NAMALWA (cell line): Measurements from ENCODE around the gene HDAC4.

ENCODE experiments used
- DNase-seq: peaks from one replicate; pipeline ENCODE4 v3.0.0-alpha.2; 2015; ENCODE audit warnings: low spot score

Gene HDAC4

DNA sequence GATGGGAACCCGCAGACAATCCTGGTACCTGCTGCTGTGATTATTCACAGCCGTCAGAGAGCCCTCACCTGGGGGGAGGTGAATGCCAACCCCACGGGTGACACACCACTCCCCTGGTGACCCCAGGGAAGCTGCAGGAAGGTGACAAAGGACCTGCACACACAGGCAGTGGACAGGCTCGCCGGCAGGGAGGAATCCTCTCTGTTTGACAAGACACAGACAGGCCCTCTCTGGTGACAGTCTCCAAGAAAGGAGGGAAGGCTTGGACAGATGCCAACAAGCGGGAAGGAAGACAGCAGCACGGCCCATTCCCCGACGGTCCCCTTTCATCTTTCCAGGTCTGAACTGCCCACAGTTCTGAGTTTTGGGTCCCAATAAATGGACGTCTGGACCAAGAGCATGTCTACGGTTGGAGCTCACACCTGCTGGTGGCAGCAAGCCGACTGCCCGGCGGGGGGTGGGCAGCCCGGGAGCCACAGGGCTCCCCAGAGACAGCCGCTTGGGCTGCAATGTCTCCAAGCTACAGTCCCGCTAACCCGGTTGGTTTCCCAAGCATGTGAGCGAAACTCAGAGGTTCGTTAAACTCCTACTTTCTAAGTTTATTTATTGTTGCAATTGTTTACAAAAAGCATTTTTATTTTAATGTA lies 31.8 kb downstream of the HDAC4 start:
- DNase-seq: peak; percentile 41

DNA sequence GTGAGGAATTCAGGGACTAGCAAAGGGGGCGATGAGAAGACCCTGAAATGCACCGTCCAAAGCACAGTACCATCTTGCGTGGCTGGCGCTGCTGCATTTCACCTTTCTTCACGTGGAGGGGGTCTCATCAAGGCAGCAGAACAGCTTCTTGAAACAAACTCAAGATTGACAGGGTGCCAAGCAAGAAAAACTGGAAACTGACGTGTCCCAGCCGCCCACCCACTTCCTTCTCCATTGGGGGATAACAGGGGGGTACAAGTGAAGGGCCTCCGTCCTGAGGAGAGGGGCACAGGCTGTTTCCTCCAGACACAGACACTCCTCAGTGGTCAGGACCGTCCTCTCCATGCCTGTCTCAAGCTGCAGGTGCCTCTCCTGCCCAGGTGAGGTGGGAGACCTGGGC lies 32.5 kb downstream of the HDAC4 start:
- no peak for DNase-seq

DNA sequence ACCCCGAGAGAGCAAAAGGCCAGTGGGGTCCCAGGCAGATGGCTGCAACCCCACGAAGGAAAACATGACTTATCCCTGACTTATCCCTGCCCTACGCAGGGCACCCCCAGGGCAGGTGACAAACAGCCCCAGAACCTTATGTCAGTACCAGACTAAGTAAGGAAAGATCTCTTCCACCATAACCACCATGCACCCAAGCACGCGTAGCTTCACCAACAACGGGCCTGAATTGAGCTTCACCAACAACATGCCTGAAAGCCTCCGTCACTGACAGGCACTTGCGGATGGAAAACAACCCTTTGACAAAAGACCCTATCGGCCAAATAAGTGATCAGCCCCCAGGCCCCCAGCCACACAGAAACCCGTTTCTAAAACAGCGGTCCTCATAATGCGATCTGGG lies 34.1 kb downstream of the HDAC4 start:
- DNase-seq: no peak

DNA sequence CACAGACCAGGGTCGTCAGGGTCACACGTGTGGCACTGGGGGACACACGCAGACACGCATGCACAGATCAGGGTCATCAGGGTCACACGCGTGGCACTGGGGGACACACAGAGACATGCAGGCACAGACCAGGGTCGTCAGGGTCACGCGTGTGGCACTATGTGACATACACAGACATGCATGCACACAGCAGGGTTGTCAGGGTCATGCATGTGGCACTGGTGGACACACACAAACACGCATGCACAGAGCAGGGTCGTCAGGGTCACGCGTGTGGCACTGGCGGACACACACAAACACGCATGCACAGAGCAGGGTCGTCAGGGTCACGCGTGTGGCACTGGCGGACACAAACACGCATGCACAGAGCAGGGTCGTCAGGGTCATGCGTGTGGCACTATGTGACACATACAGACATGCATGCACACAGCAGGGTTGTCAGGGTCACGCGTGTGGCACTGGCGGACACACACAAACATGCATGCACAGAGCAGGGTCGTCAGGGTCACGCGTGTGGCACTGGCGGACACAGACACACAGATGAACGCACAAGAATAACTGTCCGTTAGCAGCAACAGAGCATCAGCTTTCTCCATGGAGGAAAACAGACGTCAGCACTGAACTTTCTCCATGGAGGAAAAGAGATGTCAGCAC lies 34.9 kb downstream of the HDAC4 start:
- DNase-seq: no peak

DNA sequence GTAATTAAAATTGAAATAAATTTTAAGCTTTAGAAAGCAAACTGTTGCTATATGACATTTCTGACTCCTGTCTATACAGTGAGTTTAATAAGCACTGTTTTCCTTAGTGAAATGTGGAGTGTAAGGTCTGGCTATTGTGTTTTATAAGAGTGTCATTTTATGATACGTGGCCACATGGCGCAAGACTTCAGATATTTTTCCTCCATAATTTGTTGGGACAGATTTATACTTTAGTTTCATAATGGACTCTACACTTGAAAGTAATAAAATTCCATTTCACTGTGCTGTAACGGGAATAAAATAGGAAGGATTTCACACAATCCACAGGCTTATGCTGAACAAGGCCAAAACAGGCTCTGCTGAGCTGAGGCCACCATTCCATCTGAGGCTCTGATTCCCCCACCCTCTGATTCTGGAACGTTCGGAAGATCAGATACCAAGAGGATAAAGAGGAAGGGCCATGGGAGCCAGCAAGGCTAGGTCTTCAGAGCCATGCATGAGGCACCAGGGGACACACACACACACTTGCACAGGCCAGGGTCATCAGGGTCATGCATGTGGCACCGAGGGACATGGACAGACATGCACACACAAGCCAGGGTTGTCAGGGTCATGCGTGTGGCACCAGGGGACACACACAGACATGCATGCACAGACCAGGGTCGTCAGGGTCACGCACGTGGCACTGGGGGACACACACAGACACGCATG lies 35.6 kb downstream of the HDAC4 start:
- DNase-seq: no peak

DNA sequence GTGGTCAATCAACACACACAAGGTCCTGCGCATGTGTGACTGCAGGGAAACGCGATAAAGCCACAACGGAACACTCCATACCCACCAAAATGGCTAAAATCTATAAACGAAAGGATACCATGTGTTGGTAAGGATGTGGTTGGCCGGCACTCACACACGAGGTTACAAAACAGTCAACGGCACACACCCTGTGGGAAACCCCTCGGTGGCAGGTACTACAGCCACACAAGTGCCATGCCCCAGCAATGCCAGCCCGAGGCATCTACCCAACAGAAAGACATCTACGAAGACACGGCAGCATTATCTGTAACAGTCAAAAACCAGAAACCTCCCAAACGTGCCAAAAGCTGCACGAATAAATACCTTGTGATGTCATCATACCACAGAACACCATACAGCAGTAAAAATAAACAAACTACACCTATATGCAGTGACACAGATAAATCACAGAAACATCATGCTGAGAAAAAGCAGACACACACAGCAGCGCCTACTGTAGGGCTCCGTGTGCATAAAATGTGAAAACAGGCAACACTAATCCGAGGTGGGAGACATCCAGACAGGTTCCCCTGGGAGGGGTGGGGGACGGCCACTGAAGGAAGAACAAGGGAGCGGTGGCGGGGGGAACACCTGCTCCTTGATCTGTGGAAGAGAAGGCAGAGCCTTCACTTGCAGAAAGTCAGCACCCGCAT lies 36.7 kb downstream of the HDAC4 start:
- no peak for DNase-seq

DNA sequence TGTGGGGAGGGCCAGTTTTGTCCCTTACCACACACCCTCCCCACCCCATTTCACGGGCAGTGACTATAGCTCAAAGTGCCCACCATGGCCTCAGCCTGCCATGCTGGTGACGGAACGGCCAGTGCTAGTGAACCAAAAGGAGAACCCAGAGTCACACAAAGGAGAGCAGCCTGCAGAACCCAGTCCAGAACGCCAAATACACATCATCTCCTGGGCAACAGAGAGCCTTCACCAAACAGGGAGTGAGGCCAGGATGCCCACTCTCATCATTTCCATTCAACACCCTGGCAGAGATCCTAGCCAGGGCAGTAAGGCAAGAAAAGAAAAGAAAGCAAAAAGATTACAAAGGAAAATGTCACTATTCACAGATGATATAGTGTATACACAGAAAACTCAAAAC lies 38.3 kb downstream of the HDAC4 start:
- no peak for DNase-seq

DNA sequence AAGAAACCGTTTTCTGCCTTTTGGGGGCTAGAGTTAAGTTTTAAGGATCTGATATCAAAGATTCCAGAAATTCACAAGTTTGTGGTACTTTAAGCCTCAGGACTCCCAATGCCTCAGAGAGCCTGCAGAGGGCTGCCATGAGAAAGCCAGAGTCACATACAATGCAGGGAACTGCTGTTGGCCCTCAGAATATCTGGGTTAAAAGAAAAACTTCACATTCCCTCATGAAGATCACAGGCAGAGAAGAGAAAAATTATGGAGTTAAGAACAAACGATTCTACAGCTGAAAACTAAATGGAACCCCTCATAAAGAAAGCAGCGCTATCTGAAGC lies 39.5 kb downstream of the HDAC4 start:
- no peak for DNase-seq

DNA sequence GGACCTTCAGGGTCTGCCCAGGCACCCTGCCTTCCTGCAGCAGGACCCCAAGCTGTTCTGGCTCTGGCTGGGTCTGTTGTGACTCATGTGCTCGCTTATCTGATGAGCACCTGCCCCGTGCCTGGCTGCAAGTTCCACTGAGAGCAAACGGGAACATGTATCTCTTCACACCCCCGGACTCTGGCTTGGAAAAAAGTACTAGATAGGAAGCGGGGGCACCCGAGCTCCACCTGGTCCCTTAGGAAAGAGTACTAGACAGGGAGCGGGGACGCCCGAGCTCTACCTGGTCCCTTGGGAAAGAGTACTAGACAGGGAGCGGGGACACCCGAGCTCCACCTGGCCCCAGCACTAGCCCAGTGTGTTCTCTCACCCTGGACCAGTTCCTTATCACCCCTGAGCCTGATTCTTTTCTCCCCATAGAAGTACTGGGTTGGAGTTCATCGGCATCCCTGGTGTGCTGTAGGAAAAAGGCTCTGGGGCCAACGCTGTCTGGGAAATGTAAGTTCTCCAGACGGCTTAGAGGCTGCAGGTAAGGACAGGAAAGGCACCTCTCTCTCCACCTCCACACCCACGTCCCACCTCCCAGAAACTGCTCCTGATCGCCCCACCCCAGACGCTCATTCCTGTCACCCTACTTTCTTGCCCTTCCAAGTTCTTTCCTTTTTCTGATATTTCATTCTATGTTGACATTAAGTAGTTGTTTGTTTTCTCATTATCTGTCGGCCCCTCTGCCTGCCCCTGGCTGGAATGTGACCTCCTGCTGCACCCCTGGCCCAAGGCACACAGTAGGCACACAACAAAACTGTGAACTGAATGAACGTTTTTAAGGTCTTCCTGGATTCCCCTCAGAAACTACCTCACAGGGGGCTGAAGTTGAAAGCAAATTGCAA lies 40.2 kb downstream of the HDAC4 start:
- DNase-seq: no peak

DNA sequence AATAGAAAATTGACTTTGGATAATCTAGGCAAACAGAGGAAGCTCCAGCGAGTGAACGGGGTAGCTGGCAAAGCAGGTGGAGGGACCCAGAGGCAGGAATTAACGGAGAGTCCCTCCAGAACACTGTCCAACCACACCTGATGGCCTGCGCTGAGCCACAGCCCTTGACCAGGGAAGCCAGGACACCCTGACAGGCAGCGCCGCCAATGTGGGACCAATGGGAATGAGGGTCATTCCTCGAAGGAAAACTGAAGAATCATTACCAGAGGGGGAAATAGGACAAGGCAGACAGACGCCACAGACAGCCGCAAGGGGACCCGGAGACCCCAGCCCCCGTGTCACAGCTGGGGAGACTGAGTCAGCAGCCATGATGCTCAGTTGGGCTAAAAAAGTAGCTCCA lies 40.8 kb downstream of the HDAC4 start:
- DNase-seq: no peak

DNA sequence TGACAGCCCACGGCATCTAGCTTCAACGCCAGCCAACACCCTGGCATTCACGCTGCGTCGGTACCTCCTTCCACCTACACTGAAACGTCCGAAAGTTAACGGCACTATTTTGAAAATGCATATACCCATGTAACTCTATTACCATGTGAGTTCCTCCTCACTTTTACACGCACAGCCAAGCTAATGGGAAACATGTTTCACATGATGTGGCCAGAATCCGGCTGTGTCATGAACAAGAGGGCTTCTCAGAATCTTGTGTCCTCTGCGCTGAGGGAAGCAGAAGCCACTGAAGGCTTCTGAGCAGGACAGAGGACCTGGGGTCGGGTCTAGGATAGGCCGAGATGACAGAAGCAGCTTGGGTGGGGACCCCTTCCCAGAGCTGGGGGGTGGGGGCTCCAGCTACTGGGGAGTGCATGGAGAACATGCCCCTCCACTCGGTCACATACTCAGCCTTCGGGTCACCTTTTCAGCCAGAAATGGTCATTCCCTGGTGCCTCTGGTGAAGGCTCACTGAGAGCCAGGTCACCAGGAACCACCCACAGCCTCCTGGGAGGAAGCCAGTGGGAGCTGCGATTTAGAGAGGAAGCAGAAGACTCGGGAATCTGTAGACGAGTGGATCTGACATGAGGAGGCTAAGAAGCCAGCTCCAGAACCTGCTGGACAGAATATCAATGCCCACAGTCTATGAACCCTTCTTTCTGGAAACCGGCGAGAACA lies 41.5 kb downstream of the HDAC4 start:
- no peak for DNase-seq

DNA sequence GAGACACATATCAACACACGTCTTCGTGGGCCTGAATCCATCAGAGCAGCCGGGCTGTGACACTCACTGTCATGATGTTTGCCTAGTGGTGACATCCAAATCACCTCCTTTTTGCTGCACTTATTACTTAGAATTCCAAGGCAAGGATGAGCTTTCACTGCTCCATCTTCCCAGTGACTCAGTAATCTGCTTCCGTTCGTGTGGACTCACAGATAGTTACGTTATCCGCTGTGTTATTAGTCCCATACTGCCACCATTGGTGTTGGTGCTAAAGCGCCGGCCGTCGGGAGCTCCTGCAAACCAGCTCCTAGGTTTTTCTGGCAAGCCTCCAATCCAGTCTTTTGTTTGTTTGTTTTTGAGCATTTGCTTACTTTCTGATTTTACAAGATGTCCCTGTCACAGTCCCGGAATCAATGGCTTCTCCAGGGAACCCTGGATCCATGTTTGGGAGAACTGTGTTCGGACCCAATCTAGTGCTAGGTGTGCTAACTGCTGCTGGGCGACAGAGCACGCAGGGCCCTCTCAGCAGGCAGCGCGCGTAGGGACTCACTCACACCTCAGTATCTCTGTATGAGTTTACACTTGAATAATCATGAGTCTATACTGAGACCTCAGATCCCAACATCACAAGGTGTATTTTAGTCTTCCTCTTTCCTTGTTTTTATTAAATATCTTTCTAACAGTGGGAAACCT lies 42.6 kb downstream of the HDAC4 start:
- no peak for DNase-seq

DNA sequence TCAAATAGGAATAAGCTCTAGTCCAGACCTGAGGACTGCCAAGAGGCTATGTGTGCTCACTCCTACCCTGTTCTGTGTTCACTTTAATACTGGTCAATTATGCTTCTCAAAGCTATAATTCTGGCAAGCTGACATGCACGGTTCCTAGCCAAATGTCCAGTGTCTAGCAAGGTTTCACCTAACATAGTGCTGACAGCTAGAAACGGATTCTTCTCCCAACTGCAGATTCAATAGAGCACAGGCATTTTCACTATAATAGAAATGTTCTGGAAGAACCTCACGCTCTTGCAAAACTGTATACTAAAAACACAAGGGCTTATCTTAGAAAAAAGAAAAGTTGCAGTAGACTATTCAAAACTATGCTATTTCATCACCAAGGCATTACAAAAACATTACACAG lies 45.1 kb downstream of the HDAC4 start:
- no peak for DNase-seq

DNA sequence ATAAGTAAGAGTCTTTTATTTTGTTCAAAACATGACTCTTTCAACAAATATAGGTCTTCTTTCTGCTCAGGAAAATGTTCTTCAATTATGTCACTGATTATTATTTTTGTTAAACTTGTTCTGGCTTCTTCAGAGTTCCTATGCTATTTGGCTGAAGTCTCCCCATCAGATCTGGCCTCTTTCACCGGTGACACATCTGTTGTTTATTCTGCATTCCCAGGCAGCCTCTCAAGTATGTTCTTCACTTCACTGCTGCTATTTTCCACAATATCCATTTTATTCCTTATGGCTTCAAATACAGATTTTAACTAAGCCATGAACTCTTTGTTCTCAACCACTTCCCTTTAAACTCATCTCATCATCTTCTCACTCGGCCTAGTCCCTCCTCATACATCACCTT lies 45.7 kb downstream of the HDAC4 start:
- DNase-seq: no peak

DNA sequence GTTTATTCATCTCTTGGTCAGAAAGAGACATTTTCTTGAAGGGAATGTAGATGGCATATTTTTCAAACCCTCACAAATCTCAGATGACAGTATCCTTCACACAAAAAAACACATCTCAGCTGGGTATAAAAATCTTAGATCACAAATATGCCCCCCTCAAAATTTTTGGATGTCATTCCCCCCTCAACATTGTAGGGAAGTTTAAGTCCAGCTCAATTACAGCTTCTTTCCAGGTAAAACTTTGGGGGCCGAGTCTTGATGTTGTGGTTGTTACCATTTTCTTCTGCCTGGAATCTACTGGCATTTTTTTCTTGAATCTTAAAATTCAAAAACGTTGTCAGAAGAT lies 46.1 kb downstream of the HDAC4 start:
- no peak for DNase-seq

DNA sequence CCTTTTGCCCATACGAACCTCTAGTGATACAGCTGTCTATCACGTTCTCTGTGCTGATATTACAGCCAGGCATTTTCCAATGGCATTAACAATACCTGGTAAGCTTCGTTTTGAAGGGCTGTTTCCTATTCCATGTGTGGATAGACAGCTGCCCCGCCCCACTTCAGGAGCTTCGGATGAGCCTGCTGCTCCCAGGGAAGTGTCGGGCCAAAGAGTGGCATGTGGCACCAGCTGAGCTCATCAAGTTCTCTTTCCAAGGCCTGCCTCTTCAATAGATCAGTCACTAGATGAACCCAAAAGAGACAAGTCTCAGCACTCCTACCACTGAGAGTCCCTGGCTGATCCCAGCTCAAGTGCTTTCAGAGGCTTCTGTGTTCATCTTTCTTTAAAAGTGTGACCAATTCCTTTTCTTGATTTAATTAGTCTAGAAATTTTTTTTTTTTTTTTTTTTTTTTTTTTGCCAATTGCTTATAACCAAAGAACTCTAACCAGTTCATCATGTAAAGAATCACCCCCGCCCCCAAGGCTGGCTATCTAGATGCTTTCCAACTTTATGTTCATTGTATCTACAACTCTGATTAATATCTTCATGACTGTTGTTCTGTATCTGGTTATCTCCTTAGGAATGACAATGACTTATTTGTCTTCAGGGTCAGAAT lies 46.6 kb downstream of the HDAC4 start:
- DNase-seq: no peak

DNA sequence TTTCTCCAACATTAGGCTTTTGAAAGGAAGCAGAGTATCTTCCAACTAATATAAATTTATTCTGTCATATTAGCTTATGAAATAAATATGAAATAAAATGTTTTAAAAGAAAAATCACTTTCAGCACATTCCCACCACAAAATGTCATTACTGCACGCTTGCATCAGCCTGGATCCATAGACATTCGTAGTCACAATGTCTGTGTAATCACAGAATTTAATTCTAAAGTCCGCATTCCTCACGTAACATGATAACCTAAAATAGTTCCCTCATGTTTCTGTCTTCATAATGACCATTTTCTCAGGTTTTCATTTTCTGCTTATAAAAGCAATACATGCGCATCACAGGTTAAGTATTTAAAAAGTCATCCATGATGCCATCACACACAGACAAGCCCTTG lies 47.1 kb downstream of the HDAC4 start:
- no peak for DNase-seq

DNA sequence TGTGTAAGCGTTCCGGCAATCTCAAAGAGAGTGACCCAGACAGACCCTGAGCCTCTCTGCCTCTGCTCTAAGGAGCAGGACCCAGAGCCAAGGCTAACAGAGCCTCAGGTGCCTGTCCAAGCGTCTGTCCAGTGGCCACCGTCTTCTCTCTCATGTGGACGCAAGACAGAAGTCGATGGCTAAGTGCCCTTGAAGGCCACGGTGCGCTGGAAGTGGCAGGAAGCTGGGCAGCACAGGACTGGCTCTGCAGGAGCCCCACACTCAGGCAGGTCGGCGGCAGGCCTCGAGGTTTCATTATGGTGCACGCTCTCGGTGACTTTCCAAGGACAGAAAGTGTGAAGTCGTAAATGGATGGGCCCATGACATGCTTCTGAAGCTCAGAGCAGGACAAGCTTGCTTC lies 49.1 kb downstream of the HDAC4 start:
- no peak for DNase-seq

DNA sequence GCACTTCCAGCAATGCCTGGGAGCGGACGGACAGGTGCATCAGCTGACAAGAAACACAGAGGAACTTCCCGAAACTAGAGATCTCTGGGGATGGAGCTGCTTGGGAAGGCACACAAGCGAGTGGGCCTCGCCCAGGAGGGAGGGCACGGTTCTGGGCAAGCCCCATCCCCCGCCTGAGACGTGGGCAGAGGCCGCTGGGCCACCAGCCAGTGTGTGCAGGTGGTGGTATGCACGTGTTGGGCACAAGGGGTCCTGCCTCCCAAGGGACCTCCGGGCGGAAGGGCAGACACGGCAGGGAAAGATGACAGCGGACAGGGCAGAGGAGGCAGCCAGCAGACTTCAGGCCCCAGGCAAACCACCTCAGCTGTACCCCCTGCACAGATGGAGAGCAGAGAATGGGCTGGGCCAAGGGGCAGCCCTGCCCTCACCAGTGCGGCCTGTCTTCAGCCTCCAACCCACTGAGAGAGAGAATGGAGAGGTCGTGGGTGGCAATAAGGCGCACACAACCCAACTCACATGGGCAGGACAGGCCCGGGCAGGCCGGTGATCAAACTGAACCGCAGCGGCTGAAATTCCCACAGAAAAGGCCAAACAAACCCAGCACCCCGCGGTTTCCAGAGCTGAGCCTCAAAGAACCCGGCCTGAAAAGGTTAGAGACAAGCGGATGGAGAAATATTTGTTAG lies 51.2 kb downstream of the HDAC4 start:
- no peak for DNase-seq
